ENCODE data around the gene MICAL3. TPM values are rescaled to one million over a fixed set of nuclear protein-coding genes. Genes with fewer than 3 reads are reported as not detected.

MICAL3 gene
- total and polyA plus RNA-seq, 9 of the 15 experiments (the other 6 are each of a cell fraction or from before 2014, with no cell fraction given), result 0.53 to 32.1 (median 12.3) TPM

GRCh38 chr22:17916226-17916889 lies 108.0 kb downstream of the MICAL3 start (continued):
- TF ChIP-seq HCFC1 (IDR thresholded peaks at IDR 0.05; ENCODE audit: low read depth, low read length) (no peak), E2F6 (IDR thresholded peaks at IDR 0.05; ENCODE audit: borderline replicate concordance in 1 of 2, extremely low read depth in 1 of 2, insufficient read depth in 1 of 2, insufficient read length in 1 of 2, low read depth in 1 of 2, low read length in 1 of 2, poor library complexity in 1 of 2, severe bottlenecking in 1 of 2) (peak in 1 of 2 experiments; percentile 14), NBN (IDR thresholded peaks at IDR 0.05; ENCODE audit: low read depth) (0 out of 2 replicates have a peak, but pooled peaks have one; percentile 52), ATF7 (IDR thresholded peaks at IDR 0.05) (peak; percentile 33; the same call in 1 of the 2 replicates), GTF2B (IDR thresholded peaks at IDR 0.05; ENCODE audit: extremely low read depth, insufficient read length) (no peak), KHSRP (IDR thresholded peaks at IDR 0.05) (no peak), ZNF518B (CRISPR knock-in tag; IDR thresholded peaks at IDR 0.05) (no peak), SMARCA4 (IDR thresholded peaks at IDR 0.05) (peak; percentile 69; the same call in 1 of the 2 replicates), KLF13 (tag; IDR thresholded peaks at IDR 0.05; ENCODE audit: borderline replicate concordance, low read depth) (no peak), LCOR (CRISPR knock-in tag; IDR thresholded peaks at IDR 0.05) (no peak), ELF4 (CRISPR knock-in tag; IDR thresholded peaks at IDR 0.05) (no peak), ZNF766 (CRISPR knock-in tag; conservative IDR thresholded peaks at IDR 0.05) (no peak), ZNF780A (CRISPR knock-in tag; IDR thresholded peaks at IDR 0.05) (no peak), CHD4 (IDR thresholded peaks at IDR 0.05; ENCODE audit: insufficient read depth, insufficient replicate concordance, low read depth, low read length, poor library complexity, severe bottlenecking) (no peak)
- TF ChIP-seq, protein P1, sequence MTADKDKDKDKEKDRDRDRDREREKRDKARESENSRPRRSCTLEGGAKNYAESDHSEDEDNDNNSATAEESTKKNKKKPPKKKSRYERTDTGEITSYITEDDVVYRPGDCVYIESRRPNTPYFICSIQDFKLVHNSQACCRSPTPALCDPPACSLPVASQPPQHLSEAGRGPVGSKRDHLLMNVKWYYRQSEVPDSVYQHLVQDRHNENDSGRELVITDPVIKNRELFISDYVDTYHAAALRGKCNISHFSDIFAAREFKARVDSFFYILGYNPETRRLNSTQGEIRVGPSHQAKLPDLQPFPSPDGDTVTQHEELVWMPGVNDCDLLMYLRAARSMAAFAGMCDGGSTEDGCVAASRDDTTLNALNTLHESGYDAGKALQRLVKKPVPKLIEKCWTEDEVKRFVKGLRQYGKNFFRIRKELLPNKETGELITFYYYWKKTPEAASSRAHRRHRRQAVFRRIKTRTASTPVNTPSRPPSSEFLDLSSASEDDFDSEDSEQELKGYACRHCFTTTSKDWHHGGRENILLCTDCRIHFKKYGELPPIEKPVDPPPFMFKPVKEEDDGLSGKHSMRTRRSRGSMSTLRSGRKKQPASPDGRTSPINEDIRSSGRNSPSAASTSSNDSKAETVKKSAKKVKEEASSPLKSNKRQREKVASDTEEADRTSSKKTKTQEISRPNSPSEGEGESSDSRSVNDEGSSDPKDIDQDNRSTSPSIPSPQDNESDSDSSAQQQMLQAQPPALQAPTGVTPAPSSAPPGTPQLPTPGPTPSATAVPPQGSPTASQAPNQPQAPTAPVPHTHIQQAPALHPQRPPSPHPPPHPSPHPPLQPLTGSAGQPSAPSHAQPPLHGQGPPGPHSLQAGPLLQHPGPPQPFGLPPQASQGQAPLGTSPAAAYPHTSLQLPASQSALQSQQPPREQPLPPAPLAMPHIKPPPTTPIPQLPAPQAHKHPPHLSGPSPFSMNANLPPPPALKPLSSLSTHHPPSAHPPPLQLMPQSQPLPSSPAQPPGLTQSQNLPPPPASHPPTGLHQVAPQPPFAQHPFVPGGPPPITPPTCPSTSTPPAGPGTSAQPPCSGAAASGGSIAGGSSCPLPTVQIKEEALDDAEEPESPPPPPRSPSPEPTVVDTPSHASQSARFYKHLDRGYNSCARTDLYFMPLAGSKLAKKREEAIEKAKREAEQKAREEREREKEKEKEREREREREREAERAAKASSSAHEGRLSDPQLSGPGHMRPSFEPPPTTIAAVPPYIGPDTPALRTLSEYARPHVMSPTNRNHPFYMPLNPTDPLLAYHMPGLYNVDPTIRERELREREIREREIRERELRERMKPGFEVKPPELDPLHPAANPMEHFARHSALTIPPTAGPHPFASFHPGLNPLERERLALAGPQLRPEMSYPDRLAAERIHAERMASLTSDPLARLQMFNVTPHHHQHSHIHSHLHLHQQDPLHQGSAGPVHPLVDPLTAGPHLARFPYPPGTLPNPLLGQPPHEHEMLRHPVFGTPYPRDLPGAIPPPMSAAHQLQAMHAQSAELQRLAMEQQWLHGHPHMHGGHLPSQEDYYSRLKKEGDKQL (CRISPR knock-in tag; IDR thresholded peaks at IDR 0.05; ENCODE audit: borderline replicate concordance), result no peak
- TF ChIP-seq, protein P2, sequence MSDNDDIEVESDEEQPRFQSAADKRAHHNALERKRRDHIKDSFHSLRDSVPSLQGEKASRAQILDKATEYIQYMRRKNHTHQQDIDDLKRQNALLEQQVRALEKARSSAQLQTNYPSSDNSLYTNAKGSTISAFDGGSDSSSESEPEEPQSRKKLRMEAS (CRISPR knock-in tag; IDR thresholded peaks at IDR 0.05), result peak; percentile 48; the same call in 1 of the 2 replicates

Measured in K562 (cell line).